GM12878 (cell line): ENCODE results near the gene LMTK2.

Experiments used
- EZH2 ChIP-seq: IDR thresholded peaks from 2 replicates; pipeline ENCODE4 v1.6.1; 2012; ENCODE audit warnings: low read depth, mild to moderate bottlenecking, control low read depth, inconsistent platforms, low read length, borderline replicate concordance; ENCODE audit not compliant: control insufficient read depth
- MYC ChIP-seq: IDR thresholded peaks from 2 replicates; pipeline ENCODE4 v1.6.1; 2011; ENCODE audit warnings: mild to moderate bottlenecking, low read length, moderate library complexity, inconsistent platforms; ENCODE audit not compliant: insufficient read depth, insufficient replicate concordance, insufficient read length, severe bottlenecking
- POLR2A ChIP-seq: IDR thresholded peaks from 2 replicates; pipeline ENCODE4 v1.6.1; 2011; ENCODE audit warnings: low read depth, mild to moderate bottlenecking, low read length
- POLR2AphosphoS5 ChIP-seq: IDR thresholded peaks from 2 replicates; pipeline ENCODE4 v1.6.1; 2011; ENCODE audit warnings: mild to moderate bottlenecking, low read length, inconsistent platforms
- SP1 ChIP-seq: IDR thresholded peaks from one replicate; pipeline ENCODE4 v1.6.1; 2011; ENCODE audit warnings: low read depth, low read length
- TARDBP ChIP-seq: IDR thresholded peaks from 2 replicates; pipeline ENCODE4 v1.6.1; 2016; ENCODE audit warnings: borderline replicate concordance
- TF ChIP-seq, protein P1 (sequence below), 3 experiments: IDR thresholded peaks in 2 of 3; conservative IDR thresholded peaks in 1 of 3; 2 replicates each; pipeline ENCODE4 v1.5.1; 2011; ENCODE audit warnings: low read depth in 3 of 3, low read length in 3 of 3, mild to moderate bottlenecking in 3 of 3, control low read depth in 2 of 3, moderate library complexity in 2 of 3, inconsistent platforms in 1 of 3, mixed read lengths in 1 of 3; ENCODE audit not compliant: control insufficient read depth in 2 of 3, insufficient read depth in 1 of 3; ENCODE audit errors: extremely low read depth in 1 of 3
- TF ChIP-seq, protein P2 (sequence below): IDR thresholded peaks from 2 replicates; pipeline ENCODE4 v1.6.1; 2011; ENCODE audit warnings: low read depth, low read length, improper control_type of control experiment, borderline replicate concordance

DNA sequence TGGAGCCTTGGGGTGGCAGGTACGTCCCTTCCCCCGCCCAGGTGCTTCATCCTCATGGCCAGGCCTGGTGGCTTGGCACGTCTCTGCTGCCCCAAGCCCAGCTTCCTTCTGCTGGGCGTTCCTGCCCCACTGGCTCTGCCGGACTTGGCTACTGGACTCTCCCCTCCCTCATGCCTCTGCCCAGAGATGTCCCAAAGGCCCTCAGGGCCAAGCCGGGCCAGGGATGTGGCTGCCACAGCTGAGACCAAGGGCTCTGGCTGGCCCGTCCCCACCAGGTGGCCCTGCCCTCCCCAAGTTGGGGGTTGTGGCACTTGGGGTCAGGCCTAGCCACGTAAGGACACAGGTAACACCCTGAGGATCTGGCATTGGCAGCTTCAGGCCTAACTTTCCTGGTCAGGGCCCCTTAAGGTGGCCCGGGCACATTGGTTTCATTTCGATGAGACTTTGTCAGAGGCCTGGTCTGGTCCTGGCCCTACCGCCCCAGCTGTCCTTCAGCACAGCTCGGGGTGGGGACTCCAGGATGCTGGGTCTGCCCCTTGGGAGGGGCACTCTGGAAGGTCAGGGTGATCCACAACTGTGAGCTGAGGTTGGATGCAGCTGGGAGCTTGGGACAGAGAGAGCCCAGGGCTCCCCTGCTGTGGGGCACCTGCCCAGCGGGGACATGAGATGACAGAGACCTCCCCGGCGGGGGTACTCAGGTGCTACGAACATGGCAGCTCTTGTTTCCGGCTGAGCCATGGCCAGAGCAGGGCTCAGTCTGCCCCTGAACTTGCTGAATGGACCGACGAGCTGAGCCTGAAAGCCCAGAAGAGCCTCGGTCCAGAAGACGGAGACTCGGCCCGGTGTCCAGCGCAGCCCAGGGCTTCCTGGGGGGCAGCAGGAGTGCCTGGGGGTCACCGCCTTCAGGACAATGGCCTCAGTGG, 107.5 kb downstream of the LMTK2 start:
- TF ChIP-seq MYC (no peak), POLR2AphosphoS5 (no peak), EZH2 (no peak), TARDBP (no peak), POLR2A (no peak; the same call in 1 of the 2 replicates), SP1 (no peak)
- TF ChIP-seq, protein P1, sequence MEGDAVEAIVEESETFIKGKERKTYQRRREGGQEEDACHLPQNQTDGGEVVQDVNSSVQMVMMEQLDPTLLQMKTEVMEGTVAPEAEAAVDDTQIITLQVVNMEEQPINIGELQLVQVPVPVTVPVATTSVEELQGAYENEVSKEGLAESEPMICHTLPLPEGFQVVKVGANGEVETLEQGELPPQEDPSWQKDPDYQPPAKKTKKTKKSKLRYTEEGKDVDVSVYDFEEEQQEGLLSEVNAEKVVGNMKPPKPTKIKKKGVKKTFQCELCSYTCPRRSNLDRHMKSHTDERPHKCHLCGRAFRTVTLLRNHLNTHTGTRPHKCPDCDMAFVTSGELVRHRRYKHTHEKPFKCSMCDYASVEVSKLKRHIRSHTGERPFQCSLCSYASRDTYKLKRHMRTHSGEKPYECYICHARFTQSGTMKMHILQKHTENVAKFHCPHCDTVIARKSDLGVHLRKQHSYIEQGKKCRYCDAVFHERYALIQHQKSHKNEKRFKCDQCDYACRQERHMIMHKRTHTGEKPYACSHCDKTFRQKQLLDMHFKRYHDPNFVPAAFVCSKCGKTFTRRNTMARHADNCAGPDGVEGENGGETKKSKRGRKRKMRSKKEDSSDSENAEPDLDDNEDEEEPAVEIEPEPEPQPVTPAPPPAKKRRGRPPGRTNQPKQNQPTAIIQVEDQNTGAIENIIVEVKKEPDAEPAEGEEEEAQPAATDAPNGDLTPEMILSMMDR (IDR thresholded peaks at IDR 0.05 in 2 of 3, conservative IDR thresholded peaks at IDR 0.05 in 1 of 3; ENCODE audit: control insufficient read depth in 2 of 3, extremely low read depth in 1 of 3, insufficient read depth in 1 of 3, low read depth in 3 of 3, low read length in 3 of 3), result no peak
- TF ChIP-seq, protein P2, sequence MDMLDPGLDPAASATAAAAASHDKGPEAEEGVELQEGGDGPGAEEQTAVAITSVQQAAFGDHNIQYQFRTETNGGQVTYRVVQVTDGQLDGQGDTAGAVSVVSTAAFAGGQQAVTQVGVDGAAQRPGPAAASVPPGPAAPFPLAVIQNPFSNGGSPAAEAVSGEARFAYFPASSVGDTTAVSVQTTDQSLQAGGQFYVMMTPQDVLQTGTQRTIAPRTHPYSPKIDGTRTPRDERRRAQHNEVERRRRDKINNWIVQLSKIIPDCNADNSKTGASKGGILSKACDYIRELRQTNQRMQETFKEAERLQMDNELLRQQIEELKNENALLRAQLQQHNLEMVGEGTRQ, result no peak
